Psoas muscle (tissue), 8 donors: ENCODE data around the gene DNAJB13. TPM values are rescaled to one million over a fixed set of nuclear protein-coding genes. Genes with fewer than 3 reads are reported as not detected.

ENCODE experiments used
- ATAC-seq, 4 donors: fragments of 200-7000 bp; cut with Tn5 transposase; one replicate each; pipeline ENCODE4 v1.9.1; 2020; ENCODE audit warnings: moderate library complexity in 3 of 4, mild to moderate bottlenecking in 2 of 4
- DNase-seq, 2 donors: peaks; one replicate each; pipeline ENCODE4 v3.0.0-alpha.2; 2020
- H3K27ac ChIP-seq: fragments of 200-600 bp; one replicate; pipeline ENCODE4 v1.8.0; 2022
- H3K27me3 ChIP-seq, 3 donors: fragments of 200-600 bp in 1 of 3; one replicate each; pipeline versions ENCODE4 v1.6.1 to v1.8.0; 2013 to 2022; ENCODE audit warnings: low read length in 2 of 3, mild to moderate bottlenecking in 2 of 3, moderate library complexity in 1 of 3; ENCODE audit not compliant: insufficient read depth in 3 of 3
- H3K36me3 ChIP-seq, 2 donors: fragments of 200-600 bp in 1 of 2; one replicate each; pipeline versions ENCODE4 v1.6.1 to v1.8.0; 2013 to 2022; ENCODE audit warnings: low read depth in 1 of 2, mild to moderate bottlenecking in 1 of 2, moderate library complexity in 1 of 2; ENCODE audit not compliant: insufficient read depth in 1 of 2
- H3K4me1 ChIP-seq: fragments of 200-600 bp; one replicate; pipeline ENCODE4 v1.8.0; 2022
- H3K4me3 ChIP-seq: fragments of 200-600 bp; one replicate; pipeline ENCODE4 v1.8.0; 2022; ENCODE audit warnings: mild to moderate bottlenecking
- H3K9me3 ChIP-seq: fragments of 200-600 bp; one replicate; pipeline ENCODE4 v1.8.0; 2022
- WGBS, 3 donors: extraction: QIAGEN DNeasy Blood & Tissue Kit; methylation state at CpG; one replicate each; pipeline versions ENCODE4 v1.1.6 to v1.1.7; 2013; 5-methylcytosine and 5-hydroxymethylcytosine counted together
- intact Hi-C, 2 donors: fragments of 100-400 bp; cut with DNase I; formaldehyde crosslinking; loops; one replicate each; pipeline versions ENCODE4 v1.11.0 to v1.14.2; 2022
- polyA plus RNA-seq, 3 donors: library from polyadenylated mRNA; stranded (reverse); fragments of 200-250 nt; gene quantifications; one replicate each; pipeline ENCODE4 v1.2.3, GENCODE V29; 2013
- total RNA-seq, 4 donors: library from RNA; stranded (reverse); fragmentation: NEBNext Ultra II Directional in 2 of 4; extraction: Animal tissue kit (Norgen Biotek cat#: 25700) in 2 of 4; gene quantifications; one replicate each; pipeline versions ENCODE4 v1.2.1 to v1.2.4, GENCODE V29; 2021 to 2023
- TF ChIP-seq, protein P1 (sequence below): fragments of 200-600 bp; IDR thresholded peaks from one replicate; pipeline ENCODE4 v1.8.0; 2022; ENCODE audit warnings: antibody characterized with exemption
- donor health status: healthy with polysubstance abuse.
- donor health status: DM: no; HTN: no; CAD: no; lungs with moderate emphysema.
- donor health status: Bipolar disorder and iron deficiency.
- donor health status: healthy.
- donor health status: DM: yes; HTN: yes; CAD: no.
- donor health status: DM: no; HTN: no; CAD: no.
- donor health status: DM: no; HTN: no; CAD: no.
- donor health status: DM: yes; HTN: yes; CAD: no.

The DNAJB13 gene
- total and polyA plus RNA-seq, 7 donors: 0.03 TPM; not detected in 6

DNA sequence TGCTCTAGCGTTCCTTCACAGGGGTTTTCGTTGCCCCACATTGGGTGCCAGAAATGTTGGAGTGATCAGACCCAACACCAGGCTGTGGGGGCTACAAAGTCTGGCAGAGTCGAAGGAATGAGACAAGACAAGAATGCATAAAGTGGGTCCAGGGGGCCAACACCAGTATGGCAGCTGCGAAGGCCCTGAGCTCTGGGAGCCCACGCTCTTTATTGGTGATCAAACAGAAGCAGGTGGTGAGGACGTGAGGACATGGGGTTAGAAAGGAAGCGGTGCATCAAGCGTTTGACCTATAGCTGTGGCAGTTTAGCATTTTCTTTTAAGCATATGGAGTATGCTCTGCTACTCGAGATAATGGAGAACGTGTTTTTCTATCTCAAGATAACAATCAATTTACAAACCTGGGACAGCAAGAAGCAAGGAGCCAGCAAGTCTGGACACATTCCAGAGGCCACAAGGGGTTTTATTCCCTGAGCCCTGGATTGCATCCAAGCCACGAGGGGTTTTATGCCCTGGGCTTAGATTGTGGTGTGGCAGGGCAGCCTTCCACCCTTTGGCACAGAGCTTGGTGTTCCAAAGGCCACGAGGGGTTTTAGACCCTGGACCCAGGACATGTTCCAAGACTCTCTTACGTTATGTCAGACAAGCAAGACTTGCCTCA, 3.9 kb upstream of the DNAJB13 start:
- no peaks in the 10 kb centered on the region for H3K4me1 ChIP-seq
- H3K27ac ChIP-seq: no peak overlapping the region
- TF ChIP-seq, protein P1, sequence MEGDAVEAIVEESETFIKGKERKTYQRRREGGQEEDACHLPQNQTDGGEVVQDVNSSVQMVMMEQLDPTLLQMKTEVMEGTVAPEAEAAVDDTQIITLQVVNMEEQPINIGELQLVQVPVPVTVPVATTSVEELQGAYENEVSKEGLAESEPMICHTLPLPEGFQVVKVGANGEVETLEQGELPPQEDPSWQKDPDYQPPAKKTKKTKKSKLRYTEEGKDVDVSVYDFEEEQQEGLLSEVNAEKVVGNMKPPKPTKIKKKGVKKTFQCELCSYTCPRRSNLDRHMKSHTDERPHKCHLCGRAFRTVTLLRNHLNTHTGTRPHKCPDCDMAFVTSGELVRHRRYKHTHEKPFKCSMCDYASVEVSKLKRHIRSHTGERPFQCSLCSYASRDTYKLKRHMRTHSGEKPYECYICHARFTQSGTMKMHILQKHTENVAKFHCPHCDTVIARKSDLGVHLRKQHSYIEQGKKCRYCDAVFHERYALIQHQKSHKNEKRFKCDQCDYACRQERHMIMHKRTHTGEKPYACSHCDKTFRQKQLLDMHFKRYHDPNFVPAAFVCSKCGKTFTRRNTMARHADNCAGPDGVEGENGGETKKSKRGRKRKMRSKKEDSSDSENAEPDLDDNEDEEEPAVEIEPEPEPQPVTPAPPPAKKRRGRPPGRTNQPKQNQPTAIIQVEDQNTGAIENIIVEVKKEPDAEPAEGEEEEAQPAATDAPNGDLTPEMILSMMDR: no peak
- H3K36me3 ChIP-seq: no peaks in the 10 kb centered on the region
- intact Hi-C loops: no loop called here
- WGBS, 3 donors: 82 to 89% (median 84%) methylated on average over 13 of the region's 13 CpGs
- DNase-seq: no peak
- ATAC-seq: no peak
- no peaks in the 10 kb centered on the region for H3K27me3 ChIP-seq
- H3K4me3 ChIP-seq: no peak overlapping the region
- no peaks in the 10 kb centered on the region for H3K9me3 ChIP-seq

GRCh38 chr11:73949246-73949645, 1.6 kb upstream of the DNAJB13 start:
- TF ChIP-seq, protein P1: no peak
- no peak for ATAC-seq

DNA sequence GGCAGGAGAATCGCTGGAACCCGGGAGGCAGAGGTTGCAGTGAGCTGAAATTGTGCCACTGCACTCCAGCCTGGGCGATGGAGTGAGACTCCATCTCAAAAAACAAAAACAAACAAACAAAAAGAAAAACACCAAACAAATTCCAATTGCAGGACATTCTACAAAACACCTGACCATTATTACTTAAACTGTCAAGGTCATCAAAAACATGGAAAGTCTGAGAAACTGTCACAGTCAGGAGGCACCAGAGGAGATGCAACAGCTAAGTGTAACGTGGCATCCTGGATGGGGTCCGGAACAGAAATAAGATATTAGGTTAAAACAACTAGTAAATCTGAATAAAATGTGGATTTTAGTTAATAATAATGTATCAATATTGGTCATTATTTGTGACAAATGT, 914 bp upstream of the DNAJB13 start:
- no peaks in the 10 kb centered on the region for H3K27me3 ChIP-seq
- intact Hi-C loops: no loop called here
- H3K9me3 ChIP-seq: no peaks in the 10 kb centered on the region
- H3K4me3 ChIP-seq: no peak overlapping the region
- H3K27ac ChIP-seq: no peak overlapping the region
- DNase-seq (no peak), ATAC-seq (no peak)
- TF ChIP-seq, protein P1: no peak
- H3K4me1 ChIP-seq: no peaks in the 10 kb centered on the region
- H3K36me3 ChIP-seq: no peaks in the 10 kb centered on the region
- WGBS, 3 donors: 84 to 97% (median 94%) methylated on average over 5 of the region's 5 CpGs

More at GRCh38 chr11:73949246-73949645, 1.6 kb upstream of the DNAJB13 start:
- WGBS, 3 donors: 75 to 92% (median 90%) methylated on average over 4 of the region's 4 CpGs
- no peak overlapping the region for H3K27ac ChIP-seq
- intact Hi-C loops: no loop called here
- no peak overlapping the region for H3K4me3 ChIP-seq
- H3K9me3 ChIP-seq: no peaks in the 10 kb centered on the region
- no peaks in the 10 kb centered on the region for H3K4me1 ChIP-seq
- no peaks in the 10 kb centered on the region for H3K36me3 ChIP-seq
- DNase-seq: no peak
- H3K27me3 ChIP-seq: no peaks in the 10 kb centered on the region

- Histone ChIP-seq H3K4me3 (no peak overlapping the region), H3K36me3 (no peaks in the 10 kb centered on the region), H3K9me3 (no peaks in the 10 kb centered on the region), H3K27me3 (no peaks in the 10 kb centered on the region), H3K4me1 (no peaks in the 10 kb centered on the region), H3K27ac (no peak overlapping the region)
- whole genome bisulfite sequencing, 3 donors: 84 to 89% (median 86%) methylated on average over 7 of the region's 7 CpGs
- TF ChIP-seq, protein P1: no peak
- no peak for DNase-seq
- no peak for ATAC-seq
- intact Hi-C loops: no loop called here
Measured at GRCh38 chr11:73951797-73952196, 971 bp downstream of the DNAJB13 start.
